Endothelial cell of umbilical vein (primary cell): ENCODE measurements around the gene OTUB1. TPM values are rescaled to one million over a fixed set of nuclear protein-coding genes. Genes with fewer than 3 reads are reported as not detected.

Source experiments
- BruUV-seq: library from RNA; stranded (reverse); fragments of 400-500 nt; replicated peaks from 2 replicates; lab custom pipeline; 2021; lab: Mats Ljungman, UMichigan
- CTCF ChIA-PET: fragments of 300-600, 350-600 bp; sonication (Branson Sonifier 250); formaldehyde crosslinking; loops from one replicate; lab custom pipeline; 2021; ENCODE audit warnings: antibody characterized with exemption, inconsistent platforms; lab: Charles Lee
- POLR2A ChIA-PET: fragments of 300-600, 350-600 bp; sonication (Branson Sonifier 250); formaldehyde crosslinking; loops from one replicate; lab custom pipeline; 2021; ENCODE audit warnings: antibody characterized with exemption, inconsistent platforms; lab: Charles Lee
- DNase-seq: peaks from one replicate; pipeline ENCODE4 v3.0.0-alpha.2; 2011; ENCODE audit warnings: low read depth, low spot score
- FAIRE-seq: peaks from 2 replicates; lab custom pipeline; 2011; peaks lifted over from hg19 to GRCh38; lab: Jason Lieb, UNC
- H2AFZ ChIP-seq: 2 replicates; pipeline ENCODE4 v1.6.0; 2012; ENCODE audit warnings: low read depth, low read length, control low read depth, inconsistent platforms
- H3K27ac ChIP-seq: 2 replicates; pipeline ENCODE4 v1.5.1; 2011; ENCODE audit warnings: low read depth, mild to moderate bottlenecking, control low read depth, low read length, moderate library complexity; ENCODE audit not compliant: insufficient read depth
- H3K27me3 ChIP-seq, 2 experiments: 2 replicates each; pipeline versions ENCODE4 v1.6.0 to v1.6.1; 2011; ENCODE audit warnings: low read length in 2 of 2, mixed read lengths in 1 of 2; ENCODE audit not compliant: control insufficient read depth in 2 of 2, insufficient read depth in 2 of 2
- H3K36me3 ChIP-seq, 2 experiments: 2 replicates in 1 of 2; 3 replicates in 1 of 2; pipeline ENCODE4 v1.5.1; 2011; ENCODE audit warnings: low read length in 2 of 2, mild to moderate bottlenecking in 1 of 2, moderate library complexity in 1 of 2; ENCODE audit not compliant: control insufficient read depth in 2 of 2, insufficient read depth in 2 of 2; ENCODE audit errors: extremely low read depth in 1 of 2
- H3K4me1 ChIP-seq: 3 replicates; pipeline ENCODE4 v1.5.1; 2011; ENCODE audit warnings: mild to moderate bottlenecking, low read length; ENCODE audit not compliant: control insufficient read depth, insufficient read depth; ENCODE audit errors: extremely low read depth
- H3K4me2 ChIP-seq: 2 replicates; pipeline ENCODE4 v1.6.1; 2011; ENCODE audit warnings: low read length, control low read depth, mixed read lengths; ENCODE audit not compliant: insufficient read depth
- H3K4me3 ChIP-seq, 3 experiments: fragments of 200-600 bp in 1 of 3; sonication (generic), shearing (Covaris generic) in 1 of 3; replicated peaks in 1 of 3; 2 replicates each; pipeline ENCODE4 v1.5.1; 2011 to 2016; ENCODE audit warnings: control low read depth in 3 of 3, low read length in 3 of 3, mild to moderate bottlenecking in 2 of 3, inconsistent platforms in 1 of 3, low read depth in 1 of 3, moderate library complexity in 1 of 3; ENCODE audit not compliant: insufficient read depth in 1 of 3
- H3K79me2 ChIP-seq: 2 replicates; pipeline ENCODE4 v1.6.0; 2012; ENCODE audit warnings: low read length, inconsistent platforms; ENCODE audit not compliant: control insufficient read depth, insufficient read depth
- H3K9ac ChIP-seq: replicated peaks from 2 replicates; pipeline ENCODE3; 2011; ENCODE audit warnings: low read length, control low read depth; ENCODE audit not compliant: insufficient read depth; ENCODE audit errors: extremely low read depth
- H3K9me1 ChIP-seq: replicated peaks from 3 replicates; pipeline ENCODE4 v1.6.0; 2011; ENCODE audit warnings: mild to moderate bottlenecking, low read length; ENCODE audit not compliant: control insufficient read depth, insufficient read depth; ENCODE audit errors: extremely low read depth
- H3K9me3 ChIP-seq: replicated peaks from 2 replicates; pipeline ENCODE4 v1.5.1; 2012; ENCODE audit warnings: low read length, inconsistent platforms; ENCODE audit not compliant: control insufficient read depth, insufficient read depth
- H4K20me1 ChIP-seq: replicated peaks from 2 replicates; pipeline ENCODE3; 2011; ENCODE audit warnings: mild to moderate bottlenecking, low read length; ENCODE audit not compliant: control insufficient read depth, insufficient read depth; ENCODE audit errors: extremely low read depth
- CTCF ChIP-seq, 2 donors: IDR thresholded peaks; 1 replicate in 1 of 2; 2 replicates in 1 of 2; pipeline ENCODE4 v1.5.1; 2011; ENCODE audit warnings: low read length in 2 of 2, mild to moderate bottlenecking in 2 of 2, moderate library complexity in 2 of 2, control low read depth in 1 of 2, inconsistent platforms in 1 of 2, low read depth in 1 of 2; ENCODE audit not compliant: insufficient read depth in 1 of 2; ENCODE audit errors: extremely low read depth in 1 of 2
- EZH2 ChIP-seq: IDR thresholded peaks from 2 replicates; pipeline ENCODE4 v1.6.1; 2012; ENCODE audit warnings: borderline replicate concordance, low read depth, mild to moderate bottlenecking, moderate library complexity, low read length, inconsistent platforms; ENCODE audit not compliant: severe bottlenecking
- FOS ChIP-seq: IDR thresholded peaks from 2 replicates; pipeline ENCODE4 v1.6.1; 2011; ENCODE audit warnings: mild to moderate bottlenecking, low read length, moderate library complexity, borderline replicate concordance; ENCODE audit not compliant: insufficient read depth
- GATA2 ChIP-seq: IDR thresholded peaks from 2 replicates; pipeline ENCODE4 v1.7.0; 2011; ENCODE audit warnings: low read depth, mild to moderate bottlenecking, moderate library complexity, mixed read lengths, low read length; ENCODE audit not compliant: insufficient read length, insufficient read depth
- JUN ChIP-seq: IDR thresholded peaks from 2 replicates; pipeline ENCODE4 v1.6.1; 2011; ENCODE audit warnings: borderline replicate concordance, low read depth; ENCODE audit not compliant: insufficient read length, insufficient read depth
- MAX ChIP-seq: IDR thresholded peaks from 2 replicates; pipeline ENCODE4 v1.6.1; 2011; ENCODE audit not compliant: insufficient read depth, insufficient read length
- MYC ChIP-seq: IDR thresholded peaks from one replicate; pipeline ENCODE4 v1.6.1; 2011; ENCODE audit warnings: mild to moderate bottlenecking, low read depth, low read length
- POLR2A ChIP-seq: IDR thresholded peaks from 2 replicates; pipeline ENCODE4 v1.6.1; 2012; ENCODE audit warnings: low read depth, mild to moderate bottlenecking, control low read depth, low read length
- POLR2AphosphoS5 ChIP-seq: IDR thresholded peaks from 2 replicates; pipeline ENCODE4 v1.6.1; 2012; ENCODE audit warnings: low read depth, mild to moderate bottlenecking, control low read depth, low read length, moderate library complexity; ENCODE audit not compliant: insufficient read depth
- dilution Hi-C: fragments of 300-500 bp; cut with MboI; formaldehyde crosslinking; loops from one replicate; pipeline ENCODE4 v1.15.0; 2019; ENCODE audit warnings: low sequenced_read_pairs; ENCODE audit not compliant: extremely low pct_ligation_motif_present
- intact Hi-C: fragments of 100-400 bp; cut with micrococcal nuclease; formaldehyde crosslinking; loops from one replicate; pipeline ENCODE4 v1.10.0; 2022
- polyA plus RNA-seq, 4 experiments: library from polyadenylated mRNA; depleted of rRNA in 3 of 4; stranded (reverse) in 3 of 4; unstranded in 1 of 4; fragments of >200 nt; gene quantifications; 2 replicates each; pipeline versions ENCODE4 v1.2.1 to v1.2.3, GENCODE V29; 2011 to 2012; ENCODE audit warnings: missing spikeins in 1 of 4
- total RNA-seq: library from RNA; stranded (reverse); gene quantifications from 2 replicates; pipeline ENCODE4 v1.2.3, GENCODE V29; 2021

The OTUB1 gene
- total and polyA plus RNA-seq, 2 donors (not counting 3 experiments of a cell fraction or from before 2014, with no cell fraction given): 81.9 to 256 TPM

- H3K27ac ChIP-seq: no peak overlapping the region
- FAIRE-seq (no peak), DNase-seq (no peak)
- no peaks in the 10 kb centered on the region for H3K79me2 ChIP-seq
- no peaks in the 10 kb centered on the region for H3K9me3 ChIP-seq
- H3K4me2 ChIP-seq: no peak overlapping the region
- H3K4me1 ChIP-seq: no peaks in the 10 kb centered on the region
- no peaks in the 10 kb centered on the region for H3K9me1 ChIP-seq
- intact Hi-C loops: no loop called here
- no peak overlapping the region for H3K4me3 ChIP-seq
- peaks cover 0 to 2% of the 10 kb centered on the region in 2 experiments for H3K27me3 ChIP-seq
- POLR2A ChIA-PET: no interaction called here
- CTCF ChIA-PET: interaction anchor here (1.1 kb wide), 1 partner anchor 24 kb away, joined by 4 read pairs; no protein-coding TSS in a partner anchor
- no peaks in the 10 kb centered on the region for H4K20me1 ChIP-seq
- no peak overlapping the region for H3K9ac ChIP-seq
- TF ChIP-seq EZH2 (no peak), MAX (no peak), JUN (no peak), MYC (no peak), POLR2AphosphoS5 (no peak), FOS (no peak), CTCF (IDR thresholded peaks at IDR 0.05; ENCODE audit: extremely low read depth in 1 of 2, insufficient read depth in 1 of 2, low read depth in 1 of 2, low read length in 2 of 2) (no peak), POLR2A (no peak), GATA2 (no peak)
- no peak overlapping the region for H2AFZ ChIP-seq
- H3K36me3 ChIP-seq: no peaks in the 10 kb centered on the region
- BruUV-seq: no TSS peak
- dilution Hi-C loops: no loop called here
Observed at GRCh38 chr11:63969461-63969860, 16.8 kb upstream of the OTUB1 start.
